ENCODE measurements around the gene LAPTM5. TPM values are rescaled to one million over a fixed set of nuclear protein-coding genes. Genes with fewer than 3 reads are reported as not detected.

LAPTM5 gene
- total RNA-seq, 1 donor from 2014 or later = not detected

GRCh38 chr1:30715216-30715615 is 42.4 kb downstream of the LAPTM5 start:
- H4K20me1 ChIP-seq (ENCODE audit: low read depth) = no peaks in the 10 kb centered on the region
- H3K4me2 ChIP-seq = no peak overlapping the region
- no peak overlapping the region for H3K9ac ChIP-seq
- H2AFZ ChIP-seq (replicated peaks) = no peak overlapping the region
- TF ChIP-seq CTCF (IDR thresholded peaks at IDR 0.05) = peak; percentile 48
- no peak for TF ChIP-seq EZH2 (IDR thresholded peaks at IDR 0.05)
- no peaks in the 10 kb centered on the region for H3K36me3 ChIP-seq
- no peaks in the 10 kb centered on the region for H3K9me3 ChIP-seq (ENCODE audit: low read depth)
- peaks cover 4% of the 10 kb centered on the region for H3F3A ChIP-seq (ENCODE audit: low read depth)
- no peak overlapping the region for H3K4me3 ChIP-seq
- peaks cover 6% of the 10 kb centered on the region for H3K4me1 ChIP-seq
- H3K4me3 Mint-ChIP-seq = no peak overlapping the region
- H3K9me3 Mint-ChIP-seq = peaks cover 17% of the 10 kb centered on the region
- peaks cover 26% of the 10 kb centered on the region for H3K4me1 Mint-ChIP-seq
- H3K79me2 ChIP-seq (ENCODE audit: low read depth) = no peaks in the 10 kb centered on the region
- peaks cover 5% of the 10 kb centered on the region for H3K27me3 ChIP-seq
- no peak for DNase-seq (ENCODE audit: low spot score)
- H3K27ac ChIP-seq = no peak overlapping the region
- H3K27ac Mint-ChIP-seq = no peak overlapping the region
- H3K27me3 Mint-ChIP-seq (ENCODE audit: insufficient read depth, low read depth) = peaks cover 12% of the 10 kb centered on the region
- H3K36me3 Mint-ChIP-seq = peaks cover 2% of the 10 kb centered on the region

GRCh38 chr1:30714536-30715090 is 43.0 kb downstream of the LAPTM5 start:
- H3K27ac ChIP-seq = no peak overlapping the region
- H3F3A ChIP-seq (ENCODE audit: low read depth) = peaks cover 4% of the 10 kb centered on the region
- no peak overlapping the region for H3K4me2 ChIP-seq
- H3K4me1 Mint-ChIP-seq = peaks cover 24% of the 10 kb centered on the region
- peaks cover 15% of the 10 kb centered on the region for H3K27me3 Mint-ChIP-seq (ENCODE audit: insufficient read depth, low read depth)
- no peaks in the 10 kb centered on the region for H3K79me2 ChIP-seq (ENCODE audit: low read depth)
- H3K9me3 ChIP-seq (ENCODE audit: low read depth) = no peaks in the 10 kb centered on the region
- peaks cover 17% of the 10 kb centered on the region for H3K9me3 Mint-ChIP-seq
- H3K4me3 ChIP-seq = no peak overlapping the region
- H4K20me1 ChIP-seq (ENCODE audit: low read depth) = no peaks in the 10 kb centered on the region
- no peak for DNase-seq (ENCODE audit: low spot score)
- peaks cover 2% of the 10 kb centered on the region for H3K36me3 Mint-ChIP-seq
- H3K4me3 Mint-ChIP-seq = no peak overlapping the region
- H3K36me3 ChIP-seq = no peaks in the 10 kb centered on the region
- no peak overlapping the region for H3K27ac Mint-ChIP-seq
- H3K27me3 ChIP-seq = peaks cover under 1% of the 10 kb centered on the region
- H2AFZ ChIP-seq (replicated peaks) = no peak overlapping the region
- peaks cover 6% of the 10 kb centered on the region for H3K4me1 ChIP-seq
- TF ChIP-seq EZH2phosphoT487 (IDR thresholded peaks at IDR 0.05) (no peak), CTCF (IDR thresholded peaks at IDR 0.05) (no peak), EZH2 (IDR thresholded peaks at IDR 0.05) (no peak)
- no peak overlapping the region for H3K9ac ChIP-seq

- Histone ChIP-seq H2AFZ (replicated peaks) (no peak overlapping the region), H3F3A (ENCODE audit: low read depth) (peaks cover 4% of the 10 kb centered on the region), H3K36me3 (no peaks in the 10 kb centered on the region), H3K4me2 (no peak overlapping the region), H3K4me1 (peaks cover 6% of the 10 kb centered on the region), H4K20me1 (ENCODE audit: low read depth) (no peaks in the 10 kb centered on the region), H3K4me3 (no peak overlapping the region), H3K79me2 (ENCODE audit: low read depth) (no peaks in the 10 kb centered on the region), H3K27ac (no peak overlapping the region), H3K27me3 (no peaks in the 10 kb centered on the region), H3K9ac (no peak overlapping the region), H3K9me3 (ENCODE audit: low read depth) (no peaks in the 10 kb centered on the region)
- H3K4me1 Mint-ChIP-seq = peaks cover 23% of the 10 kb centered on the region
- peaks cover 17% of the 10 kb centered on the region for H3K9me3 Mint-ChIP-seq
- H3K36me3 Mint-ChIP-seq = peaks cover 2% of the 10 kb centered on the region
- no peak overlapping the region for H3K4me3 Mint-ChIP-seq
- peak overlapping the region; percentile 76 for H3K27ac Mint-ChIP-seq
- peaks cover 18% of the 10 kb centered on the region for H3K27me3 Mint-ChIP-seq (ENCODE audit: insufficient read depth, low read depth)
- no peak for DNase-seq (ENCODE audit: low spot score)
- TF ChIP-seq CTCF (IDR thresholded peaks at IDR 0.05) (no peak), EZH2 (IDR thresholded peaks at IDR 0.05) (no peak)
Observed at GRCh38 chr1:30714025-30714424, 43.5 kb downstream of the LAPTM5 start.

Measured in neural progenitor cell (in vitro differentiated cells).